Naive B cell (primary cell): ENCODE results near the gene KAT2B. TPM values are rescaled to one million over a fixed set of nuclear protein-coding genes. Genes with fewer than 3 reads are reported as not detected.

Source experiments
- ATAC-seq, 2 donors: fragments of 150-1000 bp; cut with Tn5 transposase; 2 replicates each; pipeline ENCODE4 v1.10.0; 2021; ENCODE audit warnings: low read depth in 2 of 2, mild to moderate bottlenecking in 2 of 2, moderate library complexity in 2 of 2
- DNase-seq: peaks from one replicate; pipeline ENCODE4 v3.0.0; 2022
- H3K27ac Mint-ChIP-seq, 6 donors: one replicate each; pipeline ENCODE4 v1.8.0; 2020 to 2022; ENCODE audit warnings: mild to moderate bottlenecking in 6 of 6, mixed read lengths in 6 of 6, moderate library complexity in 5 of 6, inconsistent platforms in 2 of 6
- H3K27me3 Mint-ChIP-seq, 3 donors: one replicate each; pipeline ENCODE4 v1.8.0; 2021 to 2022; ENCODE audit warnings: mixed read lengths in 3 of 3, mild to moderate bottlenecking in 1 of 3
- H3K36me3 Mint-ChIP-seq, 2 donors: one replicate each; pipeline ENCODE4 v1.8.0; 2020 to 2022; ENCODE audit warnings: mixed read lengths in 2 of 2, inconsistent platforms in 1 of 2, mild to moderate bottlenecking in 1 of 2
- H3K4me1 Mint-ChIP-seq, 3 donors: one replicate each; pipeline ENCODE4 v1.8.0; 2020 to 2022; ENCODE audit warnings: mixed read lengths in 3 of 3, inconsistent platforms in 1 of 3, mild to moderate bottlenecking in 1 of 3, moderate library complexity in 1 of 3
- H3K4me3 Mint-ChIP-seq, 8 donors: one replicate each; pipeline ENCODE4 v1.8.0; 2020 to 2022; ENCODE audit warnings: mild to moderate bottlenecking in 8 of 8, mixed read lengths in 8 of 8, moderate library complexity in 8 of 8, inconsistent platforms in 2 of 8
- H3K9me3 Mint-ChIP-seq, 7 donors: one replicate each; pipeline ENCODE4 v1.8.0; 2020 to 2022; ENCODE audit warnings: mixed read lengths in 7 of 7, mild to moderate bottlenecking in 5 of 7, inconsistent platforms in 2 of 7, moderate library complexity in 1 of 7
- polyA plus RNA-seq, 6 donors: library from polyadenylated mRNA; unstranded; fragments of 300-500 nt; fragmentation: Illumina TruSeq; gene quantifications; one replicate each; pipeline ENCODE4 v1.2.3, GENCODE V29; 2021; ENCODE audit warnings: low read depth in 6 of 6

KAT2B gene
- polyA plus RNA-seq, 6 donors from 2014 or later, result 3.5 to 9.2 (median 4.9) TPM

DNA sequence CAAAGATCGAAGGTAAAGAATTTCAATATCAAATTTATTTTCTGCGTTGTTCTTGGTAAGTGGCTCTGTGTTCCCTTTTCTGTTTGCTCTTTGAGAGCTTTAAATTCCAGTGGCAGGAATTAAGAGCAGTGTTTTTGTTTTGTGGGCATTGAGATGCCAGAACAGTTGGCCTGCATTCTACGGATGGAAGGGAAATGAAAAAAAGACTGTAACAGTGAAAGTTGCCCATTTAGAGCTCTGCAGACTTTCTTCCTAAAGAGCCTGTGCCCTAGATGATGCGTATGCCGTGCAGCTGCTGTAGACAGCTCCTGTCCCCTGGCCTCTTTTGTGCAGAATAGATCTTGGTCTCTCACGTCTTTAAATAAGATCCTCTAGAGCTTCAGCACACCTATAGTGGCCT is 58.8 kb downstream of the KAT2B start:
- no peaks in the 10 kb centered on the region for H3K27me3 Mint-ChIP-seq
- no peak overlapping the region for H3K4me3 Mint-ChIP-seq
- H3K36me3 Mint-ChIP-seq, result peaks cover 24 to 31% of the 10 kb centered on the region in 2 donors
- no peak for DNase-seq
- H3K27ac Mint-ChIP-seq, result peak overlapping the region in 4 of 6 donors; percentile 1 to 91 (median 71)
- H3K4me1 Mint-ChIP-seq, result peaks cover 11 to 18% (median 12%) of the 10 kb centered on the region in 3 donors
- H3K9me3 Mint-ChIP-seq, result peaks cover 0 to 2% (median 0%) of the 10 kb centered on the region in 7 donors
- ATAC-seq, result no peak

DNA sequence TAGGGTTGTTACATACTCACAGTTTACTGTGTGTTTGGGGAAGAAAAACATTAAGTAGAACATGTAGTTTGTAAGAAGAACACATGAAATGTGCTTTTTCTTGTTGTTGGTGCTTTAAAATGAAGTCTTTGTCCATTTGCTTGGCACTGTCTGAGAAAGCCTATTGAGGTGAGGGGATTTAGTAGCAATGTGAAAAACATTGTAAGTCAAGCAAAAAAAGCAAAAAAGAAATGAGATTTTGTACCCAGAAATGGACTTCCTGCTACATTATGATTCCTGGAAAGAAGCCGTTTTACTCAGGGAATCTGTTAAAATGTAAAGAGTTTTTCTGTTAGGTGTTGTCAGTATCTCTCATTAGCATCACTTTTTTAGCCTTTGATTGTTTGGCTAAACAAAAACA is 59.9 kb downstream of the KAT2B start:
- peak overlapping the region in 3 of 6 donors; percentile 26 to 76 (median 61) for H3K27ac Mint-ChIP-seq
- H3K4me3 Mint-ChIP-seq, result no peak overlapping the region
- peaks cover 16 to 24% of the 10 kb centered on the region in 2 donors for H3K36me3 Mint-ChIP-seq
- DNase-seq (no peak), ATAC-seq (no peak)
- H3K9me3 Mint-ChIP-seq, result no peaks in the 10 kb centered on the region
- no peaks in the 10 kb centered on the region for H3K27me3 Mint-ChIP-seq
- H3K4me1 Mint-ChIP-seq, result peaks cover 8 to 16% (median 13%) of the 10 kb centered on the region in 3 donors

DNA sequence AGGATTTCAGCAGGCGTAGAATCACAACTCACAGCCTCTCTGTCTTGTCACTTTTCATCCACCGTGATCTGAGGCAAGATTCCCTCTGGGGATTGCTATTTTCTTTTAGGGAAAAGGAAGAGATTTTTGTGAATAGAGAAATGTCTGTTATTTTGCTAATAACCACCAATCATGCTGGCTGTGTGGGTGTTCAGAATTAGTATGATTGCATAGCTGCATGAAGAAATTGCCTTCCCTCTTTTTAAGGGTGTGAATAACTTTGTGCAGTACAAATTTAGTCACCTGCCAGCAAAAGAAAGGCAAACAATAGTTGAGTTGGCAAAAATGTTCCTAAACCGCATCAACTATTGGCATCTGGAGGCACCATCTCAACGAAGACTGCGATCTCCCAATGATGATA is 60.8 kb downstream of the KAT2B start:
- Mint-ChIP-seq H3K27ac (peak overlapping the region in 2 of 6 donors; percentile 22 to 82), H3K4me1 (peaks cover 4 to 20% (median 13%) of the 10 kb centered on the region in 3 donors), H3K4me3 (no peak overlapping the region), H3K27me3 (no peaks in the 10 kb centered on the region), H3K36me3 (peaks cover 9 to 16% of the 10 kb centered on the region in 2 donors), H3K9me3 (no peaks in the 10 kb centered on the region)
- ATAC-seq (no peak), DNase-seq (no peak)

DNA sequence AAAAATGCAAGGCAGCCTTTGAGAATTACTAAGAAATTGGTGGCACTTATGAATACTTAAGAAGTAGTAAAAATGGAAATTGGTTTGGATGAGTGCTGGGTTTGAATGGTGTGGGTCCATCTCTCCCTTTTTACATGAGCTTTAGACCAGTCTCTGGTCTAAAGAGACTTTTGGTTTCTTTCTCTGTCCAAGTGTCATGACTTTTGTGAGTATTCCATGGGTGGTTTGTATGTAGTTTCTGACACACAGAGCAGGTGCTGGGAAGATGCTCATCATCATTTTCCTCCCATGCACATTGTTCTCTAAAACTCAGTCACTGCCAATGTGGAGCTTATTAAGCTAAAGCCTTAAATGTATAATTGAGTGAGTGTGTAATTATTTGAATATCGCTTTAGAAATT is 63.5 kb downstream of the KAT2B start:
- Mint-ChIP-seq H3K27me3 (no peaks in the 10 kb centered on the region), H3K4me1 (peaks cover 2 to 20% (median 18%) of the 10 kb centered on the region in 3 donors), H3K27ac (peak overlapping the region; percentile 17 to 92 (median 74)), H3K9me3 (no peaks in the 10 kb centered on the region), H3K36me3 (peaks cover 6% of the 10 kb centered on the region in 2 donors), H3K4me3 (no peak overlapping the region)
- ATAC-seq (no peak), DNase-seq (no peak)

DNA sequence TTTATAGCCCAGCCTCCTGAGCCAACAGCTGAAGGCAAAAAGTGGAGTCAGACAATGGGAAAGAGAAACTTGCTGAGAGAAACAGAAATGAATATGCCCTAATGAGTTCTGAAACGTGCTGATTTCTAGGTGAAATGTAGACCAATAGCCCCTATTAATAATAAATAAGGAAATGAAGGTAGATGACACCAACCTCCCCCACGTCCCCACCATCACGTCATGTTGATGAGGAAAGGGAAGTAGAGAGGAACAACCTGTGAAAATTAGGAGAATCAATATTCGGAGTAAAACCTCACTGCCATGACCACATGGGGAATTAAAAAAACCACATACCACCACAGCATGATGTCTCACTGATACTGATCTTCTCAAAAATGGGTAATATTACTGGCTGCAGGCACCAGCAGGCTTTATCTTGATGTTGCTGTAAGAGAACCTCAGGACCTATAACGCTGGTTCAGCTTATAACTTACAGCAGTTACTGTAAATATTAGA is 64.0 kb downstream of the KAT2B start:
- H3K27me3 Mint-ChIP-seq, result no peaks in the 10 kb centered on the region
- H3K27ac Mint-ChIP-seq, result peak overlapping the region; percentile 17 to 92 (median 74)
- ATAC-seq (peak; percentile 85 to 87), DNase-seq (peak; percentile 30)
- H3K36me3 Mint-ChIP-seq, result peaks cover 1 to 4% of the 10 kb centered on the region in 2 donors
- H3K4me1 Mint-ChIP-seq, result peaks cover 0 to 22% (median 18%) of the 10 kb centered on the region in 3 donors
- no peaks in the 10 kb centered on the region for H3K9me3 Mint-ChIP-seq
- H3K4me3 Mint-ChIP-seq, result peak overlapping the region in 3 of 8 donors; percentile 15 to 35 (median 16)

DNA sequence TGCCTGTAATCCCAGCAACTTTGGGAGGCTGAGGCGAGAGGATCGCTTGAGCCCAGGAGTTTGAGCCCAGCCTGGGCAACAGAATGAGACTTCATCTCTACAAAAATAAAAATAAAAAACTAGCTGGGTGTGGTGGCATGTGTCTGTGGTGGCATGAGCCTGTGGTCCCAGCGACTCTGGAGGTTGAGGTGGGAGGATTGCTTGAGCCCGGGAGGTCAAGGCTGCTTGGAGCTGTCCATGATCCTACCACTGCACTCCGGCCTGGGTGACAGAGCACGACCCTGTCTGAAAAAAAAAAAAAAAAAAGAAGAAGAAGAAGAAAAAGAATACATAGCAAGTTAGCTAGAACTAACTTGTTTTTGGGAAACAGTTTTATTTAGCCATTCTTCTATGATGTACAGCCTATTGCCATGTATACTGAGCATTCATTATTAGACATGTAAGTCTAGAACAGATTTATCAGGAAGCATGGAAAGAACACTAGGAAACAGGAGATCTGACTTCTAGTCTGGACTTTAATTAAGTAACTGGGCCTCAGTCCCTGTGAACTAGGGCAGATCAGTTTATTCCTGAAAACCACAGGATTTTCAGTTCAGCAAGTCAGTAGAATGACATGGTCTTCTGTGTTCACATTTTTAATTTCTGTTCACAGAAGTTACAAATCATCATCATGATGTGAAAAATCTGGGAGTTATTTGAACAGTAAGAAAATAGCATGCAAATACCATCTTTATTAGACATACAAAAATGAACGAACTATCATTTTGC is 65.5 kb downstream of the KAT2B start:
- peaks cover 0 to 5% of the 10 kb centered on the region in 2 donors for H3K36me3 Mint-ChIP-seq
- H3K27me3 Mint-ChIP-seq, result no peaks in the 10 kb centered on the region
- no peak overlapping the region for H3K4me3 Mint-ChIP-seq
- DNase-seq, result no peak
- no peak for ATAC-seq
- H3K27ac Mint-ChIP-seq, result peak overlapping the region in 4 of 6 donors; percentile 18 to 82 (median 72)
- peaks cover 0 to 24% (median 18%) of the 10 kb centered on the region in 3 donors for H3K4me1 Mint-ChIP-seq
- no peaks in the 10 kb centered on the region for H3K9me3 Mint-ChIP-seq

DNA sequence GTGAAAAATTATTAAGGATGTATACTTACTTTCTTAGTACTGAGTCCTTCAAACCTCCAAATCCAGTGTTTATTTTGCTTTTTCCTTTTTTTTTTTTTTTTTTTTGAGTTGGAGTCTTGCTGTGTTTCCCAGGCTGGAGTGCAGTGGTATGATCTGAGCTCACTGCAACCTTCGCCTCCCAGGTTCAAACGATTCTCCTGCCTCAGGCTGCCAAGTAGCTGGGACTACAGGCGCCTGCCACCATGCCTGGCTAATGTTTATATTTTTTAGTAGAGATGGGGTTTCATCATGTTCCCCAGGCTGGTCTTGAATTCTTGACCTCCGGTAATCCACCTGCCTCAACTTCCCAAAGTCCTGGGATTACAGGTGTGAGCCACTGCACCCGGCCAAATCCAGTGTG is 67.5 kb downstream of the KAT2B start:
- no peaks in the 10 kb centered on the region for H3K9me3 Mint-ChIP-seq
- ATAC-seq (no peak), DNase-seq (no peak)
- no peak overlapping the region for H3K27ac Mint-ChIP-seq
- H3K4me1 Mint-ChIP-seq, result peaks cover 0 to 24% (median 18%) of the 10 kb centered on the region in 3 donors
- no peaks in the 10 kb centered on the region for H3K27me3 Mint-ChIP-seq
- H3K4me3 Mint-ChIP-seq, result no peak overlapping the region
- peaks cover 0 to 11% of the 10 kb centered on the region in 2 donors for H3K36me3 Mint-ChIP-seq

DNA sequence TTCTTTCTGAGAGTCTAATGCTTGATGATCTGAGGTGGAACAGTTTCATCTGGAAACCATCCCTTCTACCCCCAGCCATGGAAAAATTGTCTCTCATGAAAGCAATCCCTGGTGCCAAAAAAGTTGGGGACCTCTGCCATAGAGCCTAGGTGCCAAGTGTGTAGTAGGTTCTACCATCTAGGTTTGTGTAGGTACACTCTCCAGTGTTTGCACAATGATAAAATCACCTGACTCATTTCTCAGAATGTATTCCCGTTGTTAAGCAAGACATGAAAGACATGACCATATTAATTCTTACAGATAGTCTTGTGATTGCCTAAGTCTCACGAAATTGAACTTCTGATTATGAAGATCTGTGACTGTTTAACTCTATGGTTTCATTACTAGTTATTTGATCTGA is 68.6 kb downstream of the KAT2B start:
- Mint-ChIP-seq H3K27me3 (no peaks in the 10 kb centered on the region), H3K27ac (peak overlapping the region in 1 of 6 donors; percentile 15), H3K36me3 (peaks cover 6 to 16% of the 10 kb centered on the region in 2 donors), H3K9me3 (no peaks in the 10 kb centered on the region), H3K4me3 (no peak overlapping the region), H3K4me1 (peaks cover 0 to 19% (median 13%) of the 10 kb centered on the region in 3 donors)
- no peak for DNase-seq
- no peak for ATAC-seq

DNA sequence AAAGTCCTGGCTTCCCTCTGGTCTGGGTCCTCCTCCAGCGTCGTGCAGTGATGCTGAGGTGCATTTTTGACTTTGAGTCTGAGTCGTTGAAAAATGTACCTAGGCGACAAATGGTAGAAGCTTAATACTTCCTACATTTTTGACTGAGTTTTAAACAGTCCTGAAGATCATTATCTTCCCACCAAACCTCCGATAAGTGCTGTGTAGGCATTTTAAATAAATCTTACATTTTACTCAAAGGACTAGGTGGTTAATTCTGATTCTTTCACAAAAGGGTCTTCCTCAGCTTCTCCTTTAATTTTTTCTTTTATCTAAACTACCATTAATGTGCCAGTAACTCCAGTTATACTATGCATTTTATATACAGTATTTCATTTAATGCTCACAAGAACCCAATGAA is 70.6 kb downstream of the KAT2B start:
- Mint-ChIP-seq H3K36me3 (peaks cover 18 to 25% of the 10 kb centered on the region in 2 donors), H3K27me3 (no peaks in the 10 kb centered on the region), H3K9me3 (no peaks in the 10 kb centered on the region), H3K27ac (peak overlapping the region in 1 of 6 donors; percentile 80), H3K4me1 (peaks cover 0 to 7% (median 4%) of the 10 kb centered on the region in 3 donors), H3K4me3 (no peak overlapping the region)
- ATAC-seq, result no peak
- no peak for DNase-seq

DNA sequence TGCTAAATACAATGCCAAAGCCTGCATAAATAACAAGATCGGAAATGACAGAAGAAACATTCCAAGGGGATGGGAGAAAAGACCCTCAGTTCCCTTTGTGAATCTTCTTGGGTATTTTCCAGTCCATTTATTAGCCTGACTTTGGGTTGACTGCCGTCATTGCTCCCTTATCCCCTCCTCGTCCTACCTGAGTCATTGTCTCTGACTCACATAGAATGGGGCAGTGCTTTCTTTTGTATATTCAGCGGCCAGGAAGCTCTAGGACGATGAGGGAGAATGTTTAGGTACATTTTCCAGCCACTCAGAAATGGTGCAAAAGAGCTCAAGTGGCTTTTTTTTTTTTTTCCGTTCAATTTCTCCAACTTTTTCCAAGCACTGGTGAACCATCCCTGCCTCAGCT is 71.6 kb downstream of the KAT2B start:
- ATAC-seq, result no peak
- Mint-ChIP-seq H3K4me1 (peaks cover 0 to 4% (median 0%) of the 10 kb centered on the region in 3 donors), H3K36me3 (peaks cover 28 to 34% of the 10 kb centered on the region in 2 donors), H3K9me3 (no peaks in the 10 kb centered on the region), H3K27me3 (no peaks in the 10 kb centered on the region), H3K4me3 (no peak overlapping the region), H3K27ac (no peak overlapping the region)
- no peak for DNase-seq

DNA sequence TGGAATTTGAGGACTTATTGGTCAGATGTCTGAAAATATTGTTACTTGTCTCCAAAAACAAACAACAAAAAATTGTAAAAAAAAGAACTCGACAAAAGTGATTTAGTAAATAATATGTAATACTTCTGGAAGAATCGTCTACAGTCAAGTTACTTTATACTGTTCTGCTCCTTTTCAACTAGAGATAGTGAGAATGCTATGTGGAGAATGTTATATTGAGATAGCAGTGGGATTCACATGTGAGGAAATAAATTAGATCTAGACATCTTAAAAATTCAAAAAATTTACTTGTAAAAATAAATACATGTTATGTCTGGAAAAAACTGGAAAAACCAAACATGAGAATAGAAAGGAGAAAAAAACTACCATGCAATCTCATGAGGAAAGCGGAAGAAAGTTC is 80.8 kb downstream of the KAT2B start:
- DNase-seq (no peak), ATAC-seq (no peak)
- Mint-ChIP-seq H3K9me3 (peaks cover 0 to 4% (median 0%) of the 10 kb centered on the region in 7 donors), H3K27ac (no peak overlapping the region), H3K27me3 (no peaks in the 10 kb centered on the region), H3K4me3 (no peak overlapping the region), H3K4me1 (peaks cover 15 to 23% (median 20%) of the 10 kb centered on the region in 3 donors), H3K36me3 (peaks cover 40 to 44% of the 10 kb centered on the region in 2 donors)

DNA sequence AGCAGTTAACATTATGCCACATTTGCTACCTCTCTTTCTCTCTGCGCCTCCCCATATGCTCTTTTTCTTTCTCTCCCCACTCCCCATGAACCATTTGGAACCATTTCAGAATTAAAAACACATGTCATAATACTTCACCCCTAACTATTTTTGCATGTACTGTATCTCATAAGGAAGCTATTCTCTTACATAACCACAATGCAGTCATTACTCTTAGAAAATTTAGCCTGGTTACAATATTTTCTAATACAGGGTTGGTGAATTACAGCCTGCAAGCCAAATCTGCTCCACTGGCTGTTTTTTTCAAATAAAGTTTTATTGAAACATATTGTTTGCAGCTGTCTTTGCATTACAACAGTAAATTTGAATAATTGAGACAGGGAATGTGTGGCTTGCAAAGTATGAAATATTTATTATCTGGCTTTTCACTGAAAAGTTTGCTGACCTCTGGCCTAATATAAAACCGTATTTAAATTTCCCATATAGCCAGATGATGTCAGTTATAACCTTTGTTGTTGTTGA is 82.9 kb downstream of the KAT2B start:
- no peak for ATAC-seq
- Mint-ChIP-seq H3K4me1 (peaks cover 26 to 41% (median 34%) of the 10 kb centered on the region in 3 donors), H3K4me3 (no peak overlapping the region), H3K36me3 (peaks cover 31 to 37% of the 10 kb centered on the region in 2 donors), H3K27me3 (no peaks in the 10 kb centered on the region), H3K9me3 (peaks cover 0 to 4% (median 0%) of the 10 kb centered on the region in 7 donors), H3K27ac (peak overlapping the region in 5 of 6 donors; percentile 33 to 96 (median 63))
- DNase-seq, result no peak

DNA sequence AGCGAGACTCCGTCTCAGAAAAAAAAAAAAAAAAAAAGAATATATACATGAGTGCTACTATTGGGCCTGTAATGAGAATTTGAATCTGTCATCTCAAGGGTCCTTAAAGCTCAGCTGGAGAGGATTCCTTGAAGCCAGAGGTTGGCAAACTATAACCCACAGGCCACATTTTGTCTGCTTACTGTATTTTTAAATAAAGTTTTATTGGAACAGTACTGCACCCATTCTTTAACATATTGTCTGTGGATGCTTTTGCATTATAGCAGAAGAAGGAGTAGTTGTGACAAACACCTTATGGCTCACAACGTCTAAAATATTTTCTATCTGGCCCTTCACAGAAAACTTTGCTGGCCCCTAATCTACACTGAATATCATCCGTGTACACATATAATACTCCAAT is 85.0 kb downstream of the KAT2B start:
- no peak for ATAC-seq
- Mint-ChIP-seq H3K4me3 (peak overlapping the region in 6 of 8 donors; percentile 28 to 84 (median 69)), H3K36me3 (peaks cover 30 to 41% of the 10 kb centered on the region in 2 donors), H3K27me3 (no peaks in the 10 kb centered on the region), H3K27ac (peak overlapping the region; percentile 97 to 99 (median 98)), H3K9me3 (peaks cover 0 to 4% (median 0%) of the 10 kb centered on the region in 7 donors), H3K4me1 (peaks cover 26 to 47% (median 39%) of the 10 kb centered on the region in 3 donors)
- DNase-seq, result no peak
